Activated CD8-positive, alpha-beta memory T cell treated with anti-CD3 and anti-CD28 coated beads for 1 hour (primary cell): Measurements from ENCODE around the gene ODC1.

Experiments
- DNase-seq, 2 donors: peaks; one replicate each; pipeline ENCODE4 v3.0.0-alpha.2; 2020; ENCODE audit warnings: low read depth in 1 of 2; ENCODE audit errors: extremely low read depth in 1 of 2

Gene ODC1

DNA sequence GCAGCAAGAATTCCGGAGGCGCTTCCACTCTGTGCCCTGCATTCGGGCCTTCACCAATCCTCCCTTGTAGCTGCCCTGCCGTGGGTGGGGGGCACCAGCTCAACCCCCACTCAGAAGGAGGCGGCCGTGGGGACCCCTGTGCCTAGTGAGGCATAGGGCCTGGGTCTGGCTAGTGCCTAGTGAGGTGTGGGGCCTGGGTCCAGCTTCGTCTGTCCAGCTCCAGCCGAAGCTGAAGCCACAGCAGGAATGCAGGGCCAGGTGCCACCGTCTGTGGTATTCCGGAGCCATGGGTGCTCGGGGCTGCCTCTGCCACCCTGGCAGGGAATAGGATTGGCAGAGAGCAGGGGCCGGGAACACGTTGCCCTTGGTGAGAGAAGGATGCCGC lies 12.3 kb downstream of the ODC1 start:
- DNase-seq = no peak

DNA sequence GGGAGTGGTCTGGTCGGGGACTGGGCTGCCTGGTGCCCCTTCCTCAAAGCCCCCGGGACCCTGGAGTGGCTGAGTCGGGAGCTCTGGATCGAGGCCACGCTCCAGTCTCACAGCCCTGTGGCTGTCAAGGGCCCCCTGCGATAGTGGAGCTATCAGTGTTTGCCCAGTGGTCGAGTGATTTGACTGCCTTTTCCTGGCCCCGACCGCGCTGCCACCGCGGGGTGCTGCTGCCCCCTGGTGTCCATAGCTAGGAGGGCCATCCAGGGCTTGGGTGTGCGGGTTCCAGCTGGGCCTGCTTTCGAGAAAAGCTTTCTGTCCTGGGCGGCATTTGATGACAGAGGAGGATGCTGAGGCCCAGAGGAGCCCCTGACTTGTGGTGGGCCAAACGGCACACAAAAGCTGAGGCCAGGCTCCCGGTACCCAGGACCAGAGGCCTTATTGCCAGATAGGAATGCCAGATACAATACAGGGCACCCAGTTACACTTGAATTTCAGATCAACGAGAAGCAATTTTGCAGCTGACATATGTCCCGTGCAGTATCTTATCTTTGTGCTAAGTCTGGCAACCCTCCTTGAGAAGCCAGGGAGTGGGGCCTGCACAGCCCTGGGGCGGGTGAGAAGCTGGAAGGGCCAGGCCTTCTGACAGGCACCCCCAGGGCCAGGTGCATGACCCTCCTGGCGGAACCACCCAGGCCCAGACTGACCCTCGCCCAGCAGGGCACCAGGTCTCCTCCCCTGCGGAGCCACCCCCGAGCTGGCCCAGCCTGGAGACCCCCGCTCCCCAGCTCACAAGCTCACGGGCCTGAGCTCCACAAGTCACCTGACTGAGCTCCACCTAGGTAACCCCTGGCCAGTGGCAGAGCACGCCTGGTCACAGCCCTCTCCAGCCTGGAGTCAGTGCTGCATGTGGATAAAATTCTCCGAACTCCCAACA lies 13.0 kb downstream of the ODC1 start:
- peak in 1 of 2 donors; percentile 62 for DNase-seq

DNA sequence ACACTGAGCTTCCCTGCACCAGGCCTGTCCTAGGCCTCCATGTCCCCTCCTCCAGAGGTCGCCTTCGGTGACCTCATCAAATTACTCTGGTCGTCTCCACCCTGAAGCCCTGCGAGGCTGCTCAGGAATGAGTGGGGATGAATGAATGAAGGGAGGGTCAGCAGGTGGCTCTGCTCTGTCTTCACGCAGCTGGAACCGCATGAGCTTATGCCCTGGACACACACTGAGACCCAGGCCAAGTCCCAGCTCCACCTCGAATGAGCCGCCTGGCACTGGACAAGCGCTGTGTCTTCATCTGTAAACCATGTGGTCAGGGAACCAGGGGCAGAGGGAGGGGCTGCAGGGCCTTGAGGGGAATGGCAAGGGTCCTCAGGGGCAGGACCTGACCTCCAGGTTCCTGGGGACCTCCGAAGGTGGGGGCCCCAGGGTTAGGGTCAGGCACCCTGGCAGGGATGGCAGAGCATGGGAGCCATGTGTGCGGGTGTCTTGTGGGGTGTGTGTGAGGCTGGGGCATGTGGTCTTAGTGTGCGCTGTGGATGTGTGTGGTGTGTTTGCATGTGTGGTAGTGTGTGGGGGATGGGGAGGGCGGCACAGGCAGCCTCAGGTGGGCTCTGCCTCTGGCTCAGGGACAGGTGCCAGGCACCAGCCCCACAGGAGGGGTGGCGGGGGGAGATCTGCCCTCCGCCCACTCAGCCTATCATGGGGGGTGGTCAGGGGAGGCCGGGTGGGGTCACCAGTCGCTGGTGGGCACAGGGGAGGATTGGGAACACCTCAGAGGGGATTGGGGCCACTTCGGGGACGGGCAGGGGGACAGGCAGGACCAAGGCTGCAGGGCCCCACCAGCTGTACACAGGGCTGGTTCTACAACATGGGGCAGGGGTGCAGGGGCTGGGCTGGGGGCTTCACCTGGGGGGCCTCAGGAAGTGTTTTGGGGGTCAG lies 13.9 kb downstream of the ODC1 start:
- DNase-seq = no peak

DNA sequence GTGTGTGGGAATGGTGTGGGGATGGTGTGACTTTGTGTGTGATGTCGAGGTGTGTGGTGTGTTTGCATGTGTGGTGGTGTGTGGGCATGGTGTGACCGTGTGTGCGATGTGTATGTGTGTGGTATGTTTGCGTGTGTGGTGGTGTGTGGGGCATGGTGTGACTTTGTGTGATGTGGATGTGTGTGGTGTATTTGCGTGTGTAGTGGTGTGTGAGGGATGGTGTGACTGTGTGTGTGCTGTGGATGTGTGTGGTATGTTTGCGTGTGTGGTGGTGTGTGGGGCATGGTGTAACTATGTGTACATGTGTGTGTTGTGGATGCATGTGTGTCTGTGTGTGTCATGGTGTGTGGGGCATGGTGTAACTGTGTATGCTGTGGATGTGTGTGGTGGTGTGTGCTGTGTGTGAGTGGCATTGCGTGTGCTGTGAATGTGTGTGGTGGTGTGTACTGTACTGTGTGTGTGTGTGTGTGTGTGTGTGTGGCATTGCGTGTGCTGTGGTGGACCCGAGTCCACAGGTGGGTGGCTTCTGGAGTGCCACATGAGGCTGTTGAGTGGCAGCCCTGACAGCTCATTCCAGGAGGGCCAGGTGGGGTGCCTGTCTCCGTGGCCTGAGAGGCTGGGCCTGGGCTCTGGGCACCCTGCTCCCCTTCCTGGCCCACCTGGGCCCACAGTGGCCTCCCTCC lies 14.7 kb downstream of the ODC1 start:
- no peak for DNase-seq

DNA sequence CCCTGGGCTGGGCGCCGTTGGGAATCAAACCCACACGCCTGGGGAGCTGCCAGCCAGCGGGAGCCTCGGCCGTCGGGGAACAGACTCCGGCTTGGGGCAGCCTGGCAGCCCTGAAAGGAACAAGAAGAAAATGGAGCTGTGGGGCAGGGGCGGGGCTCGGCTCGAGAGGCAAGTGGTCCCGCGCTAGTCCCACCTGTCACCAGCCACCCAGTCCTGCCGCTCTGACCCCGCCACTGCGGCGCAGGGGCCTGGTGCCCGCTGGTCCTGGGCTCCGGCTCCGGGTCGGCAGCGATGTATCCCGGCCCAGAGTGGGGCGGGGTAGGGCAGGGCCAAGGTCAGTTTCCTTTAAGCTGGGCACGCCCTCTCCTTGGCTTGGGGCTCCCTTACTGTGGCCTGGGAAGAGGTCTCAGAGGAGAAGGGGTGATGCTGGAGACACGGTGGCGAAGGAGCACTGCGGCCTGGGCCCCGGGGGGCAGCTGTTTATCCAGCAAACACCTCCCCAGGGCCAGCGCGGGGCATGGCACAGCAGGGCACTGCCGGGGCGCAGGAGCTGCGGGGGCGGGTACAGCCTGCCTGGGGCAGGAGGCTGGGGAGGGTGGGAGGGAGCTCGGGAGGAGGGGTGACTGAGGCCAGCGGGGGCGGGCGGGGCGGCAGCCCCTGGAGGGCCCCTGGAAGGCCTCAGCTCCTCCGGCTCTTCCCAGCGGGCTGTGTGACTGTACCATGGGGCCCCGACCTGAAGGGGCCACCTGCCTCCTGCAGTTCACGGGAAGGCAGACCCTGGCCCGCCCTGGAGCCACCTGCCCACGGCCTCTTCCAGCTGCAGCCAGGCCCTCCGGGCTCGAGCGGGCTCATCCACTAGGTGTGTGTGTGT lies 15.6 kb downstream of the ODC1 start:
- DNase-seq = no peak

DNA sequence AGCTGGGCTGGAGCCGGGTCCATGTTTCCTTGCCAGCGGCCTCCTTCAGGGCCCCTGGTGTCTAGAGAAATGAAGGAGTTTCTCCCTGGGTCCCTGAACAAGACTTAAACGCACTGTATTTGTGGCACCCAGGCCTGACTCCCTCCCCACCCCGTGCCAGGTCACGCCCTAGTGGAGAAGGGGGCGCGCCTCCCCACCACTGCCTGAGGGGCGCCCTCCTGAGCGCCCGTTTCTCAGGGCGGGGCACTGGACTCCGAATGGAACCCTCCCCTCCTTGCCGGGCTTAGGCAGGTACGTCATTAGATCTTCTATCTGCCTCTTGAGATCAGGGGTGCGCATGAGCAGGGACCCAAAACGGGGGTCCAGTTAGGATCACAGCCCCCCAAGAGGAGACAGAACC lies 16.3 kb downstream of the ODC1 start:
- DNase-seq = no peak

DNA sequence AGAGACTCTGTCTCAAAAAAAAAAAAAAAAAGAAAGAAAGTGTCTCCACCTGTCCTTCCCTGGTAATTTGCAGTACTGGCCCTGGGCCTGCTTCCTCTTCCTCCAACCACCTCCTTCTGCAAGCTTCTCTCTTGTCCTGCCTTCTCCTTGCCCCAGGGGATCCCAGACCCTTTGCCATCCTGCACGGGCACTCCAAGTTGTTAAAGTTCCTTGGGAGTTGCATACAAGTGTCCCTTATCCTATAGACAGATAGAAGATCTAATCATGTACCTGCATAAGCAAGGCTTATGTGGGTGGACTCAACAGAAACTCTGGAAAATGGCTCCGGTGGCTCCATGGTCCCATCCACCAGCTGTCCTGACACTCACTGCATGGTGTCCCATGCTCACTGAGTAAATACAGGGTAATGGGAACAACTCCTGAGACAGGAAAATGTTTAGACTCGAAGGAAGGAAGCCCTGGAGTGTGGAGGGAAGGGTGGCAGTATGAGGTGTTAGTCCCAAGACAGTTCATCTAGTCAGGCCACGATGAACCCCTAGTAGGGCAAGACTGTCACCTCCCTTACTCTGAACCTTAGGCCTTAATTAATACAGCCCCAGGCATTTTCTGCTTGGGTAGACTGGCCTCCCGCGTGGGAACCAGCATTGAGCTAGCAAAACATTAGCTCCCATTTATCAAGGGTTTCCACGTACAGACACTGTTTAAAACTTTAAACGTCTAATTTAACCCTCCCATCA lies 17.1 kb downstream of the ODC1 start:
- DNase-seq = no peak

DNA sequence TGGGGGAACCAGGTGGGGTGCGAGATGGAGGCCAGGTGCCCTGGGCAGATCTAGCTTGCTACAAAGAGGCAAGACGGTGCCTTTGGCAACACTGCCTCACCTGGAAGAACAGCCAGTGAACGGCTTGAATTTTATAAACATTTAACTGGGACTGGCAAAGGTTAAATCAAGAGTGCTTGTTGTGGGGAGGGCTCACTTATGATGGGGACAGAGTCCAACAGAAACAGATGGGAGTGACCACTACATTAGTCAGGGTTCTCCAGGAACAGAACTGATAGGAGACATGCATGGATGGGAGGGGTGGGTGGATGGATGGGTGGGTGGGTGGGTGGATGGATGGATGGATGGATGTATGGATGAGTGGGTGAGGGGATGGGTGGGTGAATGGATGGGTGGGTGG lies 19.2 kb downstream of the ODC1 start:
- no peak for DNase-seq

DNA sequence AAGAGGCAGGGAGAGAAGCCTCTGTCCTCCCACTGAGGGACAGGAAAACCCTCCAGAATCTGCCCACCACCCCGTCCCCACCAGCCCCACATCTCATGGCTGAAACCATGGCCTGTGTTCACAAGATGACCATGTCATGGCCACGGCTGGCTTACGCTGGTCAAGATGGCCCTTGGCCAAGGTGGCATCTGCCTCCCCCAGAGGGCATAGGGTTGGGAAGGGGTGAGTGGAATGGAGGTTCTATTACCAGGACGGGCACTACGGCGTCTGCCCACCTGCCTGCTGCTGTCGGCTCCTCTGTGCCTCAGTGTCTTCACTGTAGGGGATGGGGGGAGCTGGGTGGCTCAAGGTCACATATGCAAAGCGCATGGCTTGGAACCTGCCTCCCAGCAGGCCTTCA lies 19.8 kb downstream of the ODC1 start:
- DNase-seq = no peak

DNA sequence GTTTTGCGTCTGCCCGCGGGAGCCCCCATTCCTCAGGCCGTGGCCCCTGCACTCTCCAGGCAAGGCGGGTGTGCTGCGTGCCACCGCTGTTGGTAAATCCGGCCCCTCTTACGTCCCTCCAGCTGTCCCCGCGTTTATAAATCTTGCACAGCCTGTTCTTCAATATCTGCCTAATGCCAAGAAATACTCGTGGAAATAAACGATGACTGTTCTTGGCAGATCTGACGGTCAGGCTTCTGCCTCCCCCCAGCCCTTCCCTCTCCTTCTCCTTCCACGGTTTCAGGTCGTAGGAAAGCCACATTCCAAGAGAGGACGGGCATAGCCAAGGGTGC lies 20.5 kb downstream of the ODC1 start:
- no peak for DNase-seq

DNA sequence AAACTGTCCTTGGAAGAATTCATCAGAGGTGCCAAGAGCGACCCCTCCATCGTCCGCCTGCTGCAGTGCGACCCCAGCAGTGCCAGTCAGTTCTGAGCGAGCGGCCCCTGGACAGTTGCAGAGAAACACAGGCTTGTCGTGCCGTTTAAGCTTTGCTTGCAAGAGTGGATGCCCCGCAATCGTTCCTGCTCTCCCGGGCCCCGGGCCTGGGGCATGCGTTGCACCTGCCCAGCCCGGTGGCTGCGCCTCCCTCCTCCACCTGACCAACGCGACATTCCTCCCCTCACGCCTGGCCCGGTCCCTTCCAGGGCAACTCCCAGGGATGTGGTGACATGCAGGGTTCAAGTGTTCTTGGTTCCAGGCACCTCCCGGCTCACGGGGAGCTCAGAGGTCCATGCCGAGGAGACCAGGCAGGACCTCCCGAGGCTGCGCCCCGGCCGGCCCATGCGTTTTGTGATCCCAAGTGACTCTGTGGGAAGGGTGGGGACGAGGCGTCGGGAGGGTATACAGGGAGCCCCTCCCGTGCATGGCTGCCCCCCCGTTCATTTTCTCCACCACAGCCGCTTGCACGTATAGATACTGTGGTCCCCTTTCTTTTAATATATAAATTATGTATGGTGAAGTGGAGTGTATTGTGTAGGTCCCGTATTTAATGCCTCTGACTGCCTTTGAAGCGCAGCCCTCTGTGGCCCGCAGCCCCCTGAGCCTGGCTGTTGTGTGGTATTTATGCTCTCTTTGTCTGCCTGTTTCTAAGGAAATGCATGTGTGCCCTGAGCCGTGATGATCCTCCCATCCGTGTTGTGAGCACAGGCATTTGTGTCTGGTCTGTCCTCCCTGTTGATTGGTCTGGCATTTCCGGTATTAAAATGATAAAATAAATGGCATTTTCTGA lies 21.2 kb downstream of the ODC1 start:
- DNase-seq = no peak

DNA sequence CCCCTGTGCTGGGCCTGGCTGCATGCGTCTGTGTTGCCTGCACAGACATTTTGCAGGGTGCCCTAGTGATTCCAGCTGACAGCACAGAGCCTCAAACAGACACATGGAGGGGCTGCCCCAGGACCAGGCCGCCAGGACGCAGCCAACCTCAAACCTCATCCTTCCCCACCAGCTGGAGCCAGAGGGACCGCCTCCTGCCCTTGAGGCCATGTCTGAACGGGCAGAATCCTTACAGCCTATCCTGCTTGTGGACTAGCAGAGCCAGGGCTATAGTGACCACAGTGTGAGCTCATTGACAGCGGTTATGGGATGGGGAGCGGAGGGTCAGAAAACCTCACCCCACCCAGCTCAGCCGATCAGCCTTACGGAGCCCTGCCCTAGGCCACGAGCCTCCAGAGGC lies 22.4 kb downstream of the ODC1 start:
- DNase-seq = no peak

DNA sequence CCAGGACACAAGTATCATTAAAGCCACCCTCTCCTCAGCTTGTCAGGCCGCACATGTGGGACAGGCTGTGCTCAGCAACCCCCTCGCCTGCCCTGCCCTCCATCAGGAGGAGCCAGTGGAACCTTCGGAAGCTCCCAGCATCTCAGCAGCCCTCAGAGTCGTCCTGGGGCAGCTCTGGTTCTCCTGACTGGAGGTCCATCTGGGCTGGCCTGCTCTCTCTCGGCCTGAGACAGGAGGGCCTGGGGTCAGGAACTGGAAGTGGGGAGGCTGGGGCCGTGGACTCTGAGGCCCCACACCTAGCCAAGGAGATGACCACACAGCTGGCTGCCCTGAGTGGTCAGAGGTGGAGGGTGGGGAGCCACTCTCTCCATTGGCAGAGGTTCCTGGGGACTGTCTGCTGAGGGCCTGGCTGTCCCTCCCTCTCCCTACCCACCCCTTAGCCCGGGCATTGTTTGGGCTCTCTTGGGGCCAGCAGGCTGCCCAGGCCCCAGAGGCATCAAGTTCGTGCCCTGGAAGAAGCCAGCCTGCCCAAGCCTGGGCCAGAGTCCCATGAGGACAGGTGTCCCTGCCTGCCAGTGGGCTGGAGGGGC lies 23.1 kb downstream of the ODC1 start:
- DNase-seq = no peak

DNA sequence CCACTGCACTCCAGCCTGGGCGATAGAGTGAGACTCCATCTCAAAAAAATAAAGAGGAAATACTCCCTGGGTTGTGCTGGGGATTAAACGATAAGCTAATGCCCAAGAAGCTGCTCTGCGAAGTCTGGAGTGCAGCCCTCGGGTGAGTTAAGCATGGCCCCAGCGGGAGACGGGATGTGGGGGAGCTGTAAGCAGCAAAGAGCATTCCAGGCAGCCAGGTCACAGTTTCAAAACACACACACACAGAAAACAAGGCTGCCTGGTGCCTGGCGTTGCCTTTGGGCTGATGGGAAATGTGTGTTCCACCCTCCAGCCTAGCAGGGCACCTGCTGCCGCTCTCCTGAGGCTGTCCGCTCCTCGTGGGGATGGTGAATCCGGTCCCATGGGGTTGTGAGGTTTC lies 24.1 kb downstream of the ODC1 start:
- DNase-seq = no peak

DNA sequence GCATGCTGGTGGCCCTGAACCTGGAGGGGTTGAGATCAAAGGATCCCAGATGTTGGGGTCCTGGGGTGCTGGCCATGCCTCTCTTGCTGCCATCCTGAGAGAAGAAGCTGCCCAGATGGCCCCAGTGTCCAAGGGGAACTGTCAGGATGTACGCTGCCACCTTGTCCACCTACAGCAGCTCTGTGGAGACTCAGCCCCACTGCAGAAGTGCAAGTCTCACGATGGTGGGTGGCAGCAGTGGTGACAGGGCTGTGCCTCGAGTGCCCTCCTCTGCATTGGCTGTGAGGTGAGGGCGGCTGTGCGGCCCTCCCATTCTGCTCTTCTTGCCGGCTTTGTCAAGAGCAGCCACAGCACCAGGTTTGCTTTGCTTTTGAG lies 24.7 kb downstream of the ODC1 start:
- no peak for DNase-seq

DNA sequence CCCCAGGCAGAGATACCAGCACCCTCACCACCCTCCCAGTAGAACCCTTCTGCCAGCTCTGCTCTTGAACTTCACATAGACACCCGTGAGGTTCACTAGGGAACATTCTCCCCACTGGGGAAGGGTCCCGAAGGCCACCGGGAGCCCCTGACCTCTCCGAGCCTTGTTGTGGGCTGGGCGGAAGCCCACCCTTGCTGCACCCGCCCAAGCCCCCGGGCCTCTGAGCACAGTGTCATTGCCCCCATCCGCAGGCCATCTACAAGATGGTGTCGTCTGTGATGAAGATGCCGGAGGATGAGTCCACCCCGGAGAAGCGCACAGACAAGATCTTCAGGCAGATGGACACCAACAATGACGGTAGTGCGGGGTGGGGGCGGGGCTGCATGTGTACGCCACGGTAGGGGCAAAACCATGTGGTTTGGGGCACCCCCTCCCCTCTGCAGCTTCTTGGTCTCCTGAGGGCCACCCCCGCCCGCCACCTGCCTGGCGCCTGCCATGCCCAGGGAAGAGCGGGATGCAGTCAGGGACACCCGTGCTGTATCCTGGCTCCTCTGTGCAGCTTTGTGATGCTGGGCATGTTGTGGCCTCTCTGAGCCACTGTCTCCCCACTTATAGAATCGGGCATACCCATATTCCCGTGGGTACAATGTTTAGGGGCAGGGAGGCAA lies 25.3 kb downstream of the ODC1 start:
- DNase-seq = no peak

DNA sequence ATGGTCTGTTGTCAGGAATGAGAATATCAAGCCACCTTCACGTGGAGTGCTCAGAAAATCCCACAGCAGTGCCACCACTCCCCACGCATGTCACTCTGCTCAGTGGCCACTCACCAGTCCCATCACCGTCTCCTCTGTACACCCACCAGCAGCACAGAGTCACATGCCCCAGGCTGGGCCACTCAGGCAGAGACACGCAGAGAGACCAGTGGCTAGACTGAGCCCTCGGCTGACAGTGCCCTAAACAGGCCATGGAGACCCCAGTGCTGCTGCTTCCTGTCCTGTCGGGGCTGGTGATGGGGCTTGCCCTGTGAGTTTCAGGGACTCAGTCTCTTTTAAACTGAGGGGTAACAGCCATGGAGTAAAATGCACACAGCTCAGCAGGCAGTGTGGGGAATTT lies 25.9 kb downstream of the ODC1 start:
- no peak for DNase-seq
